HEK293T (cell line): ENCODE results near the gene NLGN2.

Experiments used
- ARNT ChIP-seq: fragments of 450-650 bp; IDR thresholded peaks from 2 replicates; pipeline ENCODE4 v1.6.1; 2017; ENCODE audit warnings: mild to moderate bottlenecking
- BHLHE40 ChIP-seq: fragments of 450-650 bp; IDR thresholded peaks from 2 replicates; pipeline ENCODE4 v1.6.1; 2016; ENCODE audit warnings: mild to moderate bottlenecking, moderate library complexity, borderline replicate concordance
- CTBP1 ChIP-seq: fragments of 450-650 bp; IDR thresholded peaks from 2 replicates; pipeline ENCODE4 v1.6.1; 2016; ENCODE audit warnings: borderline replicate concordance
- ELF4 ChIP-seq: fragments of 450-650 bp; IDR thresholded peaks from 2 replicates; pipeline ENCODE4 v1.6.1; 2017; ENCODE audit warnings: antibody characterized with exemption
- FOXA1 ChIP-seq: fragments of 450-650 bp; IDR thresholded peaks from 2 replicates; pipeline ENCODE4 v1.6.1; 2016; ENCODE audit warnings: mild to moderate bottlenecking
- FOXK2 ChIP-seq: fragments of 450-650 bp; IDR thresholded peaks from 2 replicates; pipeline ENCODE4 v1.6.1; 2016; ENCODE audit warnings: mild to moderate bottlenecking
- FOXM1 ChIP-seq: fragments of 450-650 bp; IDR thresholded peaks from 2 replicates; pipeline ENCODE4 v1.6.1; 2017; ENCODE audit warnings: mild to moderate bottlenecking, borderline replicate concordance
- HDGF ChIP-seq: fragments of 450-650 bp; IDR thresholded peaks from 2 replicates; pipeline ENCODE4 v1.6.1; 2017; ENCODE audit warnings: antibody characterized with exemption, borderline replicate concordance
- L3MBTL2 ChIP-seq: fragments of 450-650 bp; conservative IDR thresholded peaks from 2 replicates; pipeline ENCODE4 v1.6.1; 2016; ENCODE audit warnings: mild to moderate bottlenecking
- LEF1 ChIP-seq: fragments of 450-650 bp; IDR thresholded peaks from 2 replicates; pipeline ENCODE4 v1.6.1; 2017; ENCODE audit warnings: mild to moderate bottlenecking, borderline replicate concordance
- SP1 ChIP-seq: fragments of 450-650 bp; IDR thresholded peaks from 2 replicates; pipeline ENCODE4 v1.6.1; 2017
- TARDBP ChIP-seq: fragments of 450-650 bp; IDR thresholded peaks from 2 replicates; pipeline ENCODE4 v1.6.1; 2016
- ZNF384 ChIP-seq: fragments of 450-650 bp; IDR thresholded peaks from 2 replicates; pipeline ENCODE4 v1.6.1; 2016
- TF ChIP-seq, protein P1 (sequence below): fragments of 450-650 bp; IDR thresholded peaks from 2 replicates; pipeline ENCODE4 v1.6.1; 2016

DNA sequence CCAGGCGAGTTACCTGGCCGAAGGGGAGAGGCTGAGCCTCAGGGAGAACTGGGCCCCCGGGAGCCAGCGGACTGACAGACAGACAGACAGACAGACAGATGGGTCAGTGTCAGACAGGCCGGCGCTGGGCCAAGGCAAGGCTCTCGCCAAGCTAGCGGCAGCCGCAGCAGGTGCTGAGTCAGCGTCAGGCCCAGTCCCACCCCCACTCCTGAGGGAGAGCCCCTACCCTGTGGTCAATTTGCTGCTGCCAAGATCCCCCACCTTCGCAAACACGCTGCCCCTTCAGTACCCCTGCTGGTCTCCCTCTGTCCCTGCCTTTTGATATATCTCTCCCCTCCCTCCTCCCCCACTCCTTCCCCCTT is 33.2 kb downstream of the NLGN2 start:
- TF ChIP-seq CTBP1 = no peak
- TF ChIP-seq, protein P1, sequence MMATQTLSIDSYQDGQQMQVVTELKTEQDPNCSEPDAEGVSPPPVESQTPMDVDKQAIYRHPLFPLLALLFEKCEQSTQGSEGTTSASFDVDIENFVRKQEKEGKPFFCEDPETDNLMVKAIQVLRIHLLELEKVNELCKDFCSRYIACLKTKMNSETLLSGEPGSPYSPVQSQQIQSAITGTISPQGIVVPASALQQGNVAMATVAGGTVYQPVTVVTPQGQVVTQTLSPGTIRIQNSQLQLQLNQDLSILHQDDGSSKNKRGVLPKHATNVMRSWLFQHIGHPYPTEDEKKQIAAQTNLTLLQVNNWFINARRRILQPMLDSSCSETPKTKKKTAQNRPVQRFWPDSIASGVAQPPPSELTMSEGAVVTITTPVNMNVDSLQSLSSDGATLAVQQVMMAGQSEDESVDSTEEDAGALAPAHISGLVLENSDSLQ = peak; percentile 43; the same call in 1 of the 2 replicates
- TF ChIP-seq FOXA1 = no peak
- no peak for TF ChIP-seq ZNF384
- TF ChIP-seq SP1 = no peak
- TF ChIP-seq BHLHE40 = no peak
- TF ChIP-seq FOXM1 = no peak
- no peak for TF ChIP-seq FOXK2
- no peak for TF ChIP-seq HDGF
- no peak for TF ChIP-seq TARDBP
- no peak for TF ChIP-seq LEF1
- no peak for TF ChIP-seq ARNT
- TF ChIP-seq ELF4 = no peak
- no peak for TF ChIP-seq L3MBTL2
